Sigmoid colon (tissue), 4 donors: ENCODE results near the gene SCN10A.

Experiments
- POLR2AphosphoS5 ChIP-seq, 4 donors: sonication (generic); formaldehyde crosslinking; IDR thresholded peaks; one replicate each; pipeline ENCODE4 v1.6.1; 2017; ENCODE audit warnings: antibody characterized with exemption in 4 of 4
- TF ChIP-seq, protein P1 (sequence below), 4 experiments: fragments of 450-650 bp in 3 of 4; fragments of 200-600 bp in 1 of 4; IDR thresholded peaks; one replicate each; pipeline ENCODE4 v1.5.1; 2016 to 2019; ENCODE audit warnings: antibody characterized with exemption in 4 of 4, mild to moderate bottlenecking in 3 of 4, moderate library complexity in 2 of 4

DNA sequence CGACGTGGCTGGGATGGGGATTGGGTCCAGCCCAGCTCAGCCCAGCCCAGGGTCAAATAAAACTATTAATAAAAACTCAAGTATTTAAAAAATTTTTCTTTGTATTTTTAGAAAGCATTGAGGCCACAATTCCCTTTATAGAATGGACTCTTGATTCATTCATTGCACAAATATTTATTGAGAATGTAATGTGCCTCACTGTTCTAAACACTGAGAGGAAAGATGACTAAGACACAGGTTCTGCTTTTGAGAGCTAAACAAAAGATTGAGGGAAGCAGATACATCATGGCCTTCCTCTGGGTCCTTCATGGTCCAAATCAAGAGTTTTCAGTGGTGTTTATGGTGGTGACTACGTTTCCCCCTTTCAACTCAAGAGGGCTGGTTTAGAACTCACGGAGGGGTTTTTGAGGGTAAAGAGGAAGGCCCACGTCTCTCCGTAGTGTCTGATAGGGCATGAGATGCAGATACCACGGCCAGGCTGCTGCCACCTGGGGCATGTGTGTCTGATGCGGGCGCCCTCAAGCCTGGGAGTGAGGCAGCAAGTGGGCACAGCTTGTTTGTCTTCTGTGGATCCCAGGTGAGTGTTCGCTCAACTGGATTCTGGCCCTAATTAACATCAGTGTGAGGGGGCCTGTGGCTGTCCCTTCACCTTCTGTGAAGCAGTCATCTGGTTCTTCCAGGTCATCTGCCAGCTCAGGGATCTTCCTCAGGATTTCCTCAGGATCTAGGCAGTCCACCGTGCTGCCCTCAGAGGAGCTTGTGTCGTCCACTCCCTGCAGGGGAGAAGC, 93.0 kb downstream of the SCN10A start:
- TF ChIP-seq, protein P1, sequence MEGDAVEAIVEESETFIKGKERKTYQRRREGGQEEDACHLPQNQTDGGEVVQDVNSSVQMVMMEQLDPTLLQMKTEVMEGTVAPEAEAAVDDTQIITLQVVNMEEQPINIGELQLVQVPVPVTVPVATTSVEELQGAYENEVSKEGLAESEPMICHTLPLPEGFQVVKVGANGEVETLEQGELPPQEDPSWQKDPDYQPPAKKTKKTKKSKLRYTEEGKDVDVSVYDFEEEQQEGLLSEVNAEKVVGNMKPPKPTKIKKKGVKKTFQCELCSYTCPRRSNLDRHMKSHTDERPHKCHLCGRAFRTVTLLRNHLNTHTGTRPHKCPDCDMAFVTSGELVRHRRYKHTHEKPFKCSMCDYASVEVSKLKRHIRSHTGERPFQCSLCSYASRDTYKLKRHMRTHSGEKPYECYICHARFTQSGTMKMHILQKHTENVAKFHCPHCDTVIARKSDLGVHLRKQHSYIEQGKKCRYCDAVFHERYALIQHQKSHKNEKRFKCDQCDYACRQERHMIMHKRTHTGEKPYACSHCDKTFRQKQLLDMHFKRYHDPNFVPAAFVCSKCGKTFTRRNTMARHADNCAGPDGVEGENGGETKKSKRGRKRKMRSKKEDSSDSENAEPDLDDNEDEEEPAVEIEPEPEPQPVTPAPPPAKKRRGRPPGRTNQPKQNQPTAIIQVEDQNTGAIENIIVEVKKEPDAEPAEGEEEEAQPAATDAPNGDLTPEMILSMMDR (IDR thresholded peaks at IDR 0.05) = no peak
- no peak for TF ChIP-seq POLR2AphosphoS5 (IDR thresholded peaks at IDR 0.05)
